ENCODE results near the gene RLBP1. TPM values are rescaled to one million over a fixed set of nuclear protein-coding genes. Genes with fewer than 3 reads are reported as not detected.
A peak's percentile ranks its signal among the peaks of the same experiment; 100 is the strongest.
"Not testable (repeated sequence)": the region's sequence is repeated elsewhere in the genome, so short reads cannot be mapped to it uniquely, and the experiment has no call there.

The RLBP1 gene
- total RNA-seq: not detected

GRCh38 chr15:89221543-89221942 is at the start of gene RLBP1:
Gene RLBP1 (minus strand): TSS chr15:89221579. CDS start chr15:89218975, 2,604 bp downstream.
- DNase-seq (no peak), ATAC-seq (ENCODE audit: low FRiP score in 2 of 2) (no peak)
- TF ChIP-seq EP300 (IDR thresholded peaks at IDR 0.05) (no peak), CTCF (IDR thresholded peaks at IDR 0.05) (no peak), POLR2A (IDR thresholded peaks at IDR 0.05) (no peak), POLR2AphosphoS5 (IDR thresholded peaks at IDR 0.05) (no peak)
- Histone ChIP-seq H3K36me3 (no peaks in the 10 kb centered on the region), H3K9me3 (no peaks in the 10 kb centered on the region), H3K27ac (no peak within 1 kb of the TSS), H3K4me1 (no peaks in the 10 kb centered on the region), H3K4me3 (no peak within 1 kb of the TSS), H3K27me3 (no peaks in the 10 kb centered on the region)
- 72 to 78% methylated on average over 5 to 9 of the region's 11 CpGs for WGBS, 2 donors

GRCh38 chr15:89250142-89250541 is 28.8 kb upstream of the RLBP1 start:
- H3K27me3 ChIP-seq; DNase-seq; H3K36me3 ChIP-seq; H3K27ac ChIP-seq; ATAC-seq (ENCODE audit: low FRiP score in 2 of 2); H3K9me3 ChIP-seq; H3K4me3 ChIP-seq; H3K4me1 ChIP-seq: not testable (repeated sequence)
- 99 to 100% methylated on average over 3 to 5 of the region's 5 CpGs for WGBS, 2 donors

GRCh38 chr15:89248584-89248983 is 27.2 kb upstream of the RLBP1 start:
- Histone ChIP-seq H3K27me3 (no peaks in the 10 kb centered on the region), H3K9me3 (no peaks in the 10 kb centered on the region), H3K27ac (no peak overlapping the region), H3K36me3 (no peaks in the 10 kb centered on the region), H3K4me1 (peaks cover 6 to 12% (median 9%) of the 10 kb centered on the region in 4 donors), H3K4me3 (no peak overlapping the region)
- DNase-seq: no peak
- TF ChIP-seq POLR2AphosphoS5 (IDR thresholded peaks at IDR 0.05): no peak
- no peak for TF ChIP-seq CTCF (IDR thresholded peaks at IDR 0.05)
- TF ChIP-seq EP300 (IDR thresholded peaks at IDR 0.05): no peak
- TF ChIP-seq POLR2A (IDR thresholded peaks at IDR 0.05): no peak
- ATAC-seq (ENCODE audit: low FRiP score in 2 of 2): no peak
- 100% methylated on average over 2 of the region's 2 CpGs for WGBS, 2 donors

GRCh38 chr15:89247446-89247845 is 26.1 kb upstream of the RLBP1 start:
- peaks cover 12 to 19% (median 15%) of the 10 kb centered on the region in 4 donors for H3K4me1 ChIP-seq
- no peaks in the 10 kb centered on the region for H3K27me3 ChIP-seq
- no peaks in the 10 kb centered on the region for H3K36me3 ChIP-seq
- DNase-seq (no peak), ATAC-seq (ENCODE audit: low FRiP score in 2 of 2) (no peak)
- TF ChIP-seq POLR2A (IDR thresholded peaks at IDR 0.05) (no peak), EP300 (IDR thresholded peaks at IDR 0.05) (no peak)
- H3K4me3 ChIP-seq: no peak overlapping the region
- H3K27ac ChIP-seq: no peak overlapping the region
- no peaks in the 10 kb centered on the region for H3K9me3 ChIP-seq
- 61 to 68% methylated on average over 2 of the region's 2 CpGs for WGBS, 2 donors

- Histone ChIP-seq H3K4me1 (peaks cover 12 to 19% (median 15%) of the 10 kb centered on the region in 4 donors), H3K4me3 (peak overlapping the region; percentile 68 to 94 (median 89)), H3K9me3 (no peaks in the 10 kb centered on the region), H3K27ac (peak overlapping the region in 1 of 4 donors; percentile 78), H3K27me3 (no peaks in the 10 kb centered on the region), H3K36me3 (no peaks in the 10 kb centered on the region)
- no peak for ATAC-seq (ENCODE audit: low FRiP score in 2 of 2)
- no peak for DNase-seq
- 0 to 1% methylated on average over 5 to 6 of the region's 6 CpGs for WGBS, 2 donors
- TF ChIP-seq POLR2AphosphoS5 (IDR thresholded peaks at IDR 0.05) (no peak), CTCF (IDR thresholded peaks at IDR 0.05) (no peak), POLR2A (IDR thresholded peaks at IDR 0.05) (no peak), EP300 (IDR thresholded peaks at IDR 0.05) (no peak)
Observed at GRCh38 chr15:89244574-89244903, 23.2 kb upstream of the RLBP1 start.

Data from upper lobe of left lung (tissue), 6 donors.